GM11168 (cell line): ENCODE measurements around the gene XPNPEP2.

Experiments
- in situ Hi-C: fragments of 300-500 bp; cut with MboI; formaldehyde crosslinking; loops from one replicate; pipeline ENCODE4 v1.12.0; 2022; ENCODE audit warnings: low sequenced_read_pairs; ENCODE audit not compliant: unreplicated experiment

Gene XPNPEP2

DNA sequence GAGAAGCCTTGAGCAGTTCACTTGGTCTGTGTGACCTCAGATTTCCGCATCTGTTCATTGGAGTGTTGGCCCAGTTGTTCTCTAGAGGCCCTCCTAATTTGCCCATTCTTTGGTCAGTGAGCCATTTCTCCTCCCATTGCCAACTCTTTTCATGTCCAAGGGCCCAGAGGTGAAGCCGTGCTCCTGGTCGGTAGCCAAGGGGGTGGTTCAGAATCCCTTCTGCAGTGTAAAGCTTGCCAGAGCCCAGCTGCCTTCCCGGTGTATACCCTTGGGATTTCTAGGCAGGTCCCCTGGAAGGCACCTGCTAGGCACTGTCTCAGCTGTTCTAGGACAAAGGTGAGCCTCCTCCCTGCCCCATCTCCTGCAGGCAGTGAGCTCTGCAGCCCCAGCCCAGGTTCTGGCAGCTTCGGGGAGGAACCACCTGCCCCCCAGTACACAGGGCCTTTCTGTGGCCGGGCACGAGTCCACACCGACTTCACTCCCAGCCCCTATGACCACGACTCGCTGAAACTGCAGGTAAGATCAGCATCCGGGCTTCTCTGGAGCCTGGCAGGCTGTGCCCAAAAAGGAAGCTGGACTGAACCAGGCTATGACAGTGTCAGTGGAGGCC is 53.3 kb downstream of the XPNPEP2 start:
- in situ Hi-C loops = no loop called here

DNA sequence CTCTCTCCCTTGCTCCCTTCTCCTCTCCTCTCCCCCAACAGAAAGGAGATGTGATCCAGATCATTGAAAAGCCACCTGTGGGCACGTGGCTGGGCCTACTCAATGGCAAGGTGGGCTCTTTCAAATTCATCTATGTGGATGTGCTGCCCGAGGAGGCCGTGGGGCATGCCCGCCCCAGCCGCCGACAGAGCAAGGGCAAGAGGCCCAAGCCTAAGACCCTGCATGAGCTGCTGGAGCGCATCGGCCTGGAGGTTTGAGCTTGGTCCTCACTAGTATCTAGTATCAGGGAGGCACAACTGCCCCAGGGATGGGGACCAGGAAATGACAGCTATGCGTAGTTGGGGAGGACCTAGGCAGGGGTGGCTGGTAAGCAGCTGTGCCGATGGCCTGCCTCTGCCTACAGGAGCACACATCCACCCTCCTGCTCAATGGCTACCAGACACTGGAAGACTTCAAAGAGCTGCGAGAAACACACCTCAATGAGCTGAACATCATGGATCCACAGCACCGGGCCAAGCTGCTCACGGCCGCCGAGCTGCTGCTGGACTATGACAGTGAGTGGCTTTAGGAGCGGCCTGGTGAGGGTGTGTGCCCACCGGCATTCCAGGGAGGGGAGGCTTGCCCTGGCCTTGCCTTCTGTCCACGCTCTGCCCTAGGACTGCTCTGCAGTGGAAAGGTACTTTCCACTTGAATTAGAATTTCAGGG is 54.0 kb downstream of the XPNPEP2 start:
- in situ Hi-C loops = no loop called here

DNA sequence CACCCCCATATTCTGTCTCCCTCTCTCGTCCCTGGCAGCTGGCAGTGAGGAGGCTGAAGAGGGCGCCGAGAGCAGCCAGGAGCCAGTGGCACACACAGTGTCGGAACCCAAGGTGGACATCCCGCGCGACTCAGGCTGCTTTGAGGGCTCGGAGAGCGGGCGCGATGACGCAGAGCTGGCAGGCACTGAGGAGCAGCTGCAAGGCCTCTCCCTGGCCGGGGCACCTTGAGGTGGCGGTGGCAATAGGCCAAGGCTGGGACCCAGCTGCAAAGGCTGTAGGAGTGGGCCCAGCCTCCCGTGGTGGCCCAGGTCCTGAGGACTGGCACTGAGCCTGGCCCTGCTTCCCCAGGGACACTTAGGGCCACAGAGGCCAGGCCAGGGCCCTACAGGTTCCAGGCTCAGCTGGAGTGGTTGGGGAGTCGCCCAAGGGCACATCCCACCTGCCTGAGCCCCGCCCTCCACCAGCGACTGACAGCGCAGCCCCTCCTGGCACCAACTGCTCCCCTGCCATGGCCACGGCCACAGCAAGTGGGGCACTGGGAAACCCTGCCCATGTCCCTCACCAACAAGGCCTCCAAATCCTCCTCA is 54.9 kb downstream of the XPNPEP2 start:
- in situ Hi-C loops = no loop called here

DNA sequence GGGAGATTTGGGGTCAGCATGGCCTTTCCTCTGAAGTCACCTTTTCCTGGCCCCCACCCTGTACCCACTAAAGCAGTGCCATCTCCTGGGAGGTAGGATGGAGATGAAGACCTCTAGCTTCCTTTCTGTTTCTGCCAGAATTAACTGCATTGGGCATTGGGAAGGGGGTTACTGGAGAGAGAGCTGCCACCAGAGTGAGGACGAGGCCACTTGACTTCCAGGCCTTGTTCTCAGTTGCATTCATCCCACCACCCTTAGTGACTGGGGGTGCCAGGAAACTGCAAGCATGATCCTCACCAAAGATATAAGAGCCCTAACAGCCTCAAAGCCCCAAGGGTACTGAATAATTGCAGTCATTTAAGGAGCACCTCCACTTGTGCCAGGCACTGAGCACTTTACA is 56.8 kb downstream of the XPNPEP2 start:
- in situ Hi-C loops = no loop called here

DNA sequence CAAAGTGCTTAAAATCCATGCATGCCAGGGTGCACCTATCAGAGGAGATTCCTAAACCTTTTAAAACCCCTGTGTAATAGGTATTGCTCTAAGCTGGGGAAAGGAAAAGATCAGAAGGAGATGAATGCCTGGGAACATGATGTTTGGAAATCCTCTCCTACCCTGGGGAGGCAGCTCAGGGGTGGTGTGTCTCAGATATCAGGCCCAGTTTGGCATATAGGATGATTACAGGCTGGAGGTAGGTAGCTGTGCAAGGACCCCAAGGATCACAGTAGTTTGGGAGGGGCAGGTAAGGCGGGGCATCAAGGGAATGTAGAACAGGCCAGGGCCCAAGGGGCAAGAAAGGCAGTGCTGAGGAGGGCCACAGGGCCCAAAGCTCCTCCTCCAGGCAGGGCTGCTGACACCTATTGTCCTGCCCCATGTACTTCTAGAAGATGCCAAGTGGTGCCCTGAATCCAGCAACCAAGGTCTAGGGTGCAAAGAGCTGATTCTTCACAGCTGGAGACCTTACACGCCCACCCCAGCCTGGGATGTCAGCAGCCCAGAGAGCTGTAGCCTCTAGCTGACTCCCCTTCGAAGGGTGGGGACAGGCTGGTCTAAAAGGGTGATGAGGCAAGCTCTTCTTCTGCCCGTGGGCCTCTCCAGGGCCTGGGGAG is 58.6 kb downstream of the XPNPEP2 start:
- in situ Hi-C loops = no loop called here

DNA sequence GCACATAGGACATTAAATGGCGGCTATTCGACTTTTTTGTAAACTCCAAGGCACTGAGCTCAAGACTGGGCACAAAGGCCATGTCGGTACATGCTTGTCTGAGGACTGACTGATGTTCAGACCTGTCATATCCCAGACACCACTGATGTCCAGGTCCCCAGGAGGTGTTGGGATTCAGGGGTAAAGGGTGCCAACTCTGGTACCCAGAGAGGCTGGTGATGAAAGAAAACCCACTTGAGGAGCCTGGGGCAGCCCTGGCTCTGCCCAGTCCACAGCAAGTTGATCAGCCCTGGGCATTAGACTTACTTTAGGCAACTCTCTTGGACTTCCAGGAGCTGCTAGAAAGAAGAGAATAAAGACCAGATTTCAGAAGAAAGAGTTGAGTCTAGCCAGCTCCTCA is 59.7 kb downstream of the XPNPEP2 start:
- in situ Hi-C loops = no loop called here

DNA sequence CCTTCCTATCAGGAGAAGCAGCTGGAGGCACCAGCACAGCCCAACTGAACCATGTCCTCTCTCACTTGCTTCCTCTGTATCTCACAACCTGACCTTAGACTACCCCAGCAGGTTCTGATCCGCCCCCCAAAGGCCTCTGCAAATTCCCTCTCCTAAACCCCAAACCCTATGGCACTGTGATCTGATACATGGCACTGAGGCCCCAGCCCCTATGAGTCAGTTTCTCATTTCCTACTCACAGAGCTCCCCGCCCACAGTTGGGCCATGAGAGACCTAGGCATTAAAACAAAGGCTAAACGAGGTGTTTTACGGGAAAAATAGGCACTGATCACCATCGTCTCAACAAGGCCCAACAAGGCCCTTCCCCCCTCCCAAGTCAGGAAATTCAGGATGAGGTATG is 60.1 kb downstream of the XPNPEP2 start:
- in situ Hi-C loops = no loop called here

DNA sequence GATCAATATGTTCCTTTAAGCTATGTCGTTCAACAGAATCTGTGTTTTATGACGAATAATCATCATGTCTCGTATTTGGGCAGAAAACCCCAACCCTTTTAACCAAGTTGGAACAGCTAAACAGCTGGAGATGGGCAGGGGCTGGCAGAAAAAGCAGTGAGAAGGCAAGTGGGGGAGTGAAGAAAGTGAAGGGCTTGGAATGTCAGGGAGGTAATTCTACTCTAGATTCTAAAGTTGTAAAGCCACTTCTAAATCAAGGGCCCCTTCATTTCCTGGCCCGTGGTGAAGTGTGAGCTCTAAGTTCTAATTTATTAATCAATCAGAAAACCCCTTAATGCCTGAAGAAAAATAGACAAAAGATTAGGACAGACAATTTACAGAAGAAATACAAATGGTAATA is 61.4 kb downstream of the XPNPEP2 start:
- in situ Hi-C loops = no loop called here

DNA sequence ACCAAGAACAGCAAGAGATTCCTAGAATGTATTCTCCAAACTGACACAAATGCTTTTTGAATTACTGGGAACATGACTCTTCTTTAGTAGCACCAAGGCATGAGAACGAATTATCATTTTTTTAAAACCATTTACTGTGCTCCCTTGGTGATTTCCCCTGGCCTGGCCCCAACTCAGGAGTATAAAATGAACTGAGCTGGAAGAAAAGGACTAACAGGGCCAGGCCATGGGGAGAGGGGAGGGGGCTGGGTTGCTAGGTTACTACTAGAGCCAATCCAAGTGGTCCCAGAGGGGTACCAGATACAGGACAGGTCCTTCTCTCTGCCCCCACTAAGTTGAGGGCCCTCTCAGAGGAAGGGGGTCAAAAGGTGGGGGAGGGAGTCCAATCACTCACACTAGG is 64.1 kb downstream of the XPNPEP2 start:
- in situ Hi-C loops = no loop called here

DNA sequence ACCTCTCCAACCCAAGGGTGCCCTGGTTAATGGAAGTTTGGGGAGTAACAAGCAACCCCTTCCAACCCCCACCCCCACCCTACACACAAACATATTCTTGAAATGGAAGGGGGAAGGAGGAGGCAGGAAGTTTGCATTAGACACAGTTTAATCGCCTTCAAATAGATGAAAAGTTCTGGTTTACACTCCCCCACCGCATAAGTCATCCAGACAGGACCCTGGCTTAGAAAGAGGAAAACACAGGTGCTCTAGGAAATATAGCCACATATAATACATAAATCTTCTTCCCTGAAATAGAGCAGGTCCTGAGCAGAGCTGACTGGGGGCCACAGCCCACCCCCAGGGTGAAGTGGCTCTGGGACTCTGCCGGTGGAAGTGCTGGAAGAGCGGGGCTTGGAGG is 66.0 kb downstream of the XPNPEP2 start:
- in situ Hi-C loops = no loop called here

DNA sequence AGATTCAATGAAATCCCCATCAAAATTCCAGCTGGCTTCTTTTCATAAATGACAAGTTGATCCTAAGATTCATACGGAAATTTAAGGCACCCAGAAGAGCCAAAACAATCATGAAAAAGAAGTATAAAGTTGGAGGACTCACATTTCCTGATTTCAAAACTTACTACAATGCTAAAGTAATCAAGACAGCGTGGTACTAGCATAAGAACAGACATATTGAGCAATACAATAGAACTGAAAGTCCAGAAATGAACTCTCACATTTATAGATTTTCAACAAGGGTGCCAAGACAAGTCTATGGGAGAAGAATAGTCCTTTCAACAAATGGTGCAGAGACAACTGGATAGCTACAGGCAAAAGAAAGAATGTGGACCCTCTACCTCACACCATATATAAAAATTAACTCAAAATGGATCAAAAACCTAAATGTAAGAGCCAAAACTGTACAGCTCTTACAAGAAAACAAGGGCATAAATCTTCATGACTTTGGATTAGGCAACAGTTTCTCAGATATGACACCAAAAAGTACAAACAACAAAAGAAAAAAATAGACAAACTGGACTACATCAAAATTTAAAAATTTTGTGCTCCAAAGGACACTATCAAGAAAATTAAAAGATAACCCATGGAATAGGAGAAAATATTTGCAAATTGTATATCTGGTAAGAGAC is 69.5 kb downstream of the XPNPEP2 start:
- in situ Hi-C loops = no loop called here

DNA sequence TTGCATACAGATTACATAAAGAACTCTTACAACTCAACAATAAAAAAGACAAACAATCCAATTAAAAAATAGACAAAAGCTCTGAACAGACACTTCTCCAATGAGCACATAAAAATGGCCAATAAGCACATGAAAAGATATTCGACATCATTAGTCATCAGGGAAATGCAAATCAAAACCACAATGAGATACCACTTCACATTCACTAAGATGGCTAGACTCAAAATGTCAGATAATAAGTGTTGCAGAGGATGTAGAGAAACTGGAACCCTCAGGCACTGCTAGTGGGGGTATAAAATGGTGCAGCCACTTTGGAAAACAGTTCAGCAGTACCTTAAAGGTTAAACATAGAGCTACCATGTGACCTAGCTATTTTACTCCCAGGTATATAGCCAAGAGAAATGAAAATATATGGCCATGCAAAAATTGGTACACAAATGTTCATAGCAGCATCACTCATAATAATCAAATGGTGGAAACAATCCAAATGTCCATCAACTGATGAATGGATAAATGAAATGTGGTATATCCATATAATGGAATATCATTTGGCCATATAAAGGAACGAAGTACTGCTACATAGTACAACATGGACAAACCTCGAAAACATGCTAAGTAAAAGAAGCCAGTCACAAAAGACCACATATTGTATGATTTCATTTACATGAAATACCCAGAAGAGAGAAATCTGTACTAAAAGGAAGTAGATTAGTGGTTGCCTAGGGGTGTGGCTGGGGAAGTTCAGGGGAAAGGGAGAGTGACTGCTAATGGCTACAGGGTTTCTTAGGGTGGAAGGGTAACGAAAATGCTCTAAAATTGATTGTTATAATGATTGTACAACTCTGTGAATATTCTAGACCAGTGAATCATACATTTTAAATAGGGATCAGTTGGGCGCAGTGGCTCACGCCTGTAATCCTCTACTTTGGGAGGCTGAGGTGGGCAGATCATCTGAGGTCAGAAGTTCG is 70.3 kb downstream of the XPNPEP2 start:
- in situ Hi-C loops = no loop called here

DNA sequence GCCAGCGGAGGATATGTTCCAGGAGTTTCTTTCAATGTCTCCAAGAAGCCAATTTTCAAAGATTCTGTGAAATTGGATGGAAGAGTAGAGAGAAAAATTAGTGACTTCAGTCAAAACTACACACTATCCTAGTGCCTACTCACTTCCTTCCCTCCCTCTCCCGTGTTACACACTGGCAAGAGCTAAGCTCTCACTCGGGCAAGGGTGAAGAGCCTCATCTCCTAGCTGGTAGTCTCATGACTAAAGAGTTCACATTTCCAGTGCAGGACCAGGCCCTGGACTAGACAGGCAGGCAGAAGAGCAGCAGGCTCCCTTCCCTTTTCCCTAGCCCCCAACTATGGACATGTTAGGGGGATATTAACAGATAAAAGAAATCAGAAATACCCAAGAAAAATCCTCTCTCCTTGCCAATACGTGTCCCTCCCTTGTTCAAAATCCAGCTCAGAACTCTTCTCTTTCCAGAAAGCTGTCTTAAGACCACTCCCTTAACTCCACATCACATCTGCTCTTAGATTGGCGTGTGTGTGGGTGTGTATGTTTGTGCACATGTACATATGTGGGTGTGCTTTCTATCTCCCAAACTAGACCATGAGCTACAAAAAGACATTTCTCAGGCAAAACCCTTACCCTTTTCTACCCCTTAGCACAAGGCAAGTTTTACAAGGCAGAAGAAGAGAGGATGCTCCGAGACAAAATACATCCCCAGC is 75.0 kb downstream of the XPNPEP2 start:
- in situ Hi-C loops = no loop called here

DNA sequence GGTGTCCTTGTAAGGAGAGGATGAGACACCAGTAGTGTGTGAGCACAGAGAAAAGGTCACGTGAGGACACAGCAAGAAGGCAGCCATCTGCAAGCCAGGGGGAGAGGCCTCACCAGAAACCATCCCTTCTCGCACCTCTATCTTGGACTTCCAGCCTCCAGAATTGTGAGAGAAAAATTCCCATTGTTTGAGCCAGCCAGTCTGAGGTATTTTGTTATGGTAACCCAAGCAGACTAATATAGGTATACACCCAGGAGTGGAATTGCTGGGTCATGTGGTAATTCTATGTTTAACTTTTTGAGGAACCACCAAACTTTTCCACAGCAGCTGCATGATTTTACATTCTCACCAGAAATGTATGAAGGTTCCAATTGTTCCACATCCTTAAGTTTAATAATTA is 79.3 kb downstream of the XPNPEP2 start:
- in situ Hi-C loops = no loop called here
